Measurements from ENCODE around the gene SPPL3.

The SPPL3 gene

GRCh38 chr12:120800665-120801064, 103.5 kb downstream of the SPPL3 start:
- Histone ChIP-seq H3K27me3 (ENCODE audit: insufficient read depth, low read depth, severe bottlenecking) (no peaks in the 10 kb centered on the region), H3K4me3 (ENCODE audit: low read depth, low read length) (no peak overlapping the region), H3K36me3 (no peaks in the 10 kb centered on the region; the same call in none of the 2 replicates), H3K9me3 (ENCODE audit: severe bottlenecking) (peaks cover 9% of the 10 kb centered on the region), H3K27ac (no peak overlapping the region; the same call in none of the 2 replicates)
- no peak for TF ChIP-seq CTCF (IDR thresholded peaks at IDR 0.05; ENCODE audit: low read depth, low read length)
- no peak for DNase-seq

- no peak overlapping the region for H3K4me3 ChIP-seq (ENCODE audit: low read depth, low read length)
- DNase-seq, result peak; percentile 57
- H3K9me3 ChIP-seq (ENCODE audit: severe bottlenecking), result peaks cover 16% of the 10 kb centered on the region
- TF ChIP-seq CTCF (IDR thresholded peaks at IDR 0.05; ENCODE audit: low read depth, low read length), result no peak
- peak overlapping the region; percentile 35; the same call in 1 of the 2 replicates for H3K27ac ChIP-seq
- peaks cover 3% of the 10 kb centered on the region for H3K36me3 ChIP-seq
- H3K27me3 ChIP-seq (ENCODE audit: insufficient read depth, low read depth, severe bottlenecking), result no peaks in the 10 kb centered on the region
These were observed 104.7 kb downstream of the SPPL3 start for GRCh38 chr12:120799243-120800045.

GRCh38 chr12:120798696-120799095, 105.5 kb downstream of the SPPL3 start:
- Histone ChIP-seq H3K4me3 (ENCODE audit: low read depth, low read length) (no peak overlapping the region), H3K36me3 (peaks cover 3% of the 10 kb centered on the region), H3K9me3 (ENCODE audit: severe bottlenecking) (peaks cover 16% of the 10 kb centered on the region), H3K27me3 (ENCODE audit: insufficient read depth, low read depth, severe bottlenecking) (no peaks in the 10 kb centered on the region), H3K27ac (peak overlapping the region; percentile 35)
- TF ChIP-seq CTCF (IDR thresholded peaks at IDR 0.05; ENCODE audit: low read depth, low read length), result no peak
- DNase-seq, result no peak

GRCh38 chr12:120797677-120798642, 106.2 kb downstream of the SPPL3 start:
- Histone ChIP-seq H3K4me3 (ENCODE audit: low read depth, low read length) (no peak overlapping the region), H3K36me3 (peaks cover 3% of the 10 kb centered on the region), H3K27me3 (ENCODE audit: insufficient read depth, low read depth, severe bottlenecking) (no peaks in the 10 kb centered on the region), H3K9me3 (ENCODE audit: severe bottlenecking) (peaks cover 16% of the 10 kb centered on the region), H3K27ac (no peak overlapping the region; the same call in 1 of the 2 replicates)
- DNase-seq, result no peak
- TF ChIP-seq CTCF (IDR thresholded peaks at IDR 0.05; ENCODE audit: low read depth, low read length), result no peak

- no peak for TF ChIP-seq CTCF (IDR thresholded peaks at IDR 0.05; ENCODE audit: low read depth, low read length)
- DNase-seq, result no peak
These were observed 108.5 kb downstream of the SPPL3 start for GRCh38 chr12:120795441-120796178.

More at GRCh38 chr12:120795441-120796178, 108.5 kb downstream of the SPPL3 start:
- no peaks in the 10 kb centered on the region for H3K27me3 ChIP-seq (ENCODE audit: insufficient read depth, low read depth, severe bottlenecking)
- peaks cover 3% of the 10 kb centered on the region for H3K36me3 ChIP-seq
- H3K27ac ChIP-seq, result no peak overlapping the region
- peaks cover 16% of the 10 kb centered on the region for H3K9me3 ChIP-seq (ENCODE audit: severe bottlenecking)
- no peak overlapping the region for H3K4me3 ChIP-seq (ENCODE audit: low read depth, low read length)

Data from WERI-Rb-1 (cell line).